Measurements from ENCODE around the gene MORN4.
"Not testable (repeated sequence)": the region's sequence is repeated elsewhere in the genome, so short reads cannot be mapped to it uniquely, and the experiment has no call there.

MORN4 gene

GRCh38 chr10:97640868-97641811 lies 7.8 kb upstream of the MORN4 start:
- no peak for DNase-seq

GRCh38 chr10:97640174-97640867 lies 7.0 kb upstream of the MORN4 start, which contains the start of gene PI4K2A:
Gene PI4K2A (plus strand): TSS chr10:97640671. CDS start chr10:97640743, 72 bp downstream.
- DNase-seq, result peak; percentile 99

GRCh38 chr10:97639090-97639489 lies 5.8 kb upstream of the MORN4 start:
- DNase-seq, result not testable (repeated sequence)

- no peak for DNase-seq
Measured at GRCh38 chr10:97635577-97635976, 2.3 kb upstream of the MORN4 start.

- DNase-seq, result no peak
Measured at GRCh38 chr10:97633921-97634320, 621 bp upstream of the MORN4 start.

- DNase-seq, result no peak
Measured at GRCh38 chr10:97631098-97631497, 2.2 kb downstream of the MORN4 start.

- DNase-seq, result no peak
Measured at GRCh38 chr10:97629289-97629688, 4.0 kb downstream of the MORN4 start.

- DNase-seq, result no peak
Measured at GRCh38 chr10:97628228-97628627, 5.1 kb downstream of the MORN4 start.

GRCh38 chr10:97627731-97628130 lies 5.6 kb downstream of the MORN4 start:
- no peak for DNase-seq

- DNase-seq, result no peak
Measured at GRCh38 chr10:97623277-97623676, 10.0 kb downstream of the MORN4 start.

GRCh38 chr10:97618733-97619132 lies 14.6 kb downstream of the MORN4 start:
- no peak for DNase-seq

- no peak for DNase-seq
Measured at GRCh38 chr10:97618285-97618684, 15.0 kb downstream of the MORN4 start.

- no peak for DNase-seq
Measured at GRCh38 chr10:97612386-97612785, 20.9 kb downstream of the MORN4 start.

- DNase-seq, result no peak
Measured at GRCh38 chr10:97611473-97611872, 21.8 kb downstream of the MORN4 start.

- no peak for DNase-seq
Measured at GRCh38 chr10:97608991-97609561, 24.2 kb downstream of the MORN4 start.

- DNase-seq, result no peak
Measured at GRCh38 chr10:97607095-97607636, 26.1 kb downstream of the MORN4 start.

GRCh38 chr10:97601268-97602215 lies 31.8 kb downstream of the MORN4 start:
- no peak for DNase-seq

GRCh38 chr10:97600616-97601015 lies 32.7 kb downstream of the MORN4 start:
- DNase-seq, result no peak

GRCh38 chr10:97599272-97599619 lies 34.1 kb downstream of the MORN4 start:
- DNase-seq, result no peak

GRCh38 chr10:97598407-97599271 lies 34.7 kb downstream of the MORN4 start:
- no peak for DNase-seq

- no peak for DNase-seq
Measured at GRCh38 chr10:97597778-97598177, 35.5 kb downstream of the MORN4 start.
